HG03095 (cell line): ENCODE data around the gene KRTAP5-3.
"Not testable (repeated sequence)": the region's sequence is repeated elsewhere in the genome, so short reads cannot be mapped to it uniquely, and the experiment has no call there.

Source experiments
- ATAC-seq: cut with Tn5 transposase; IDR thresholded peaks from one replicate; pipeline ENCODE4 v1.9.1; 2021; ENCODE audit warnings: moderate library complexity; ENCODE audit not compliant: unreplicated experiment

The KRTAP5-3 gene

DNA sequence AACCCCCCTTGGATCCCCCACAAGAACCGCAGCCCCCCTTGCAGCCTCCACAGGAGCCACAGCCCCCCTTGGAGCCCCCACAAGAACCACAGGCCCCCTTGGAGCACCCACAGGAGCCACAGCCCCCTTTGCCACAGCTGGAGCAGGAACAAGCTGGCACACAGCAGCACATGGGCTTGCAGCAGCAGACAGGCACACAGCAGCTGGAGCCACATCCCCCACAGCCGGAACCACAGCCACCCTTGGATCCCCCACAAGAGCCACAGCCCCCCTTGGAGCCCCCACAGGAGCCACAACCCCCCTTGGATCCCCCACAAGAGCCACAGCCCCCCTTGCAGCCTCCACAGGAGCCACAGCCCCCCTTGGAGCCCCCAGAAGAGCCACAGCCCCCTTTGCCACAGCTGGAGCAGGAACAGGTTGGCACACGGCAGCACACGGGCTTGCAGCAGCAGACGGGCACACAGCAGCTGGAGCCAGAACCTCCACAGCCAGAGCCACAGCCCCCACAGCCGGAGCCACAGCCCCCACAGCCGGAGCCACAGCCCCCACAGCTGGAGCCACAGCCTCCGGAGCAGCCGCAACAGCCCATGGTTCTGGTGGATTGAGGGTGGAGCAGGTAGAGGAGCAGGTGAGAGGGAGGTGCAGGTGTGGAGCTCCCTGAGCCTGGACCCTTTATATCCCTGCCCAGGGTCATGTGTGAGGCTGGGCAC is 23.4 kb downstream of the KRTAP5-3 start, which contains the start of gene KRTAP5-1:
KRTAP5-1 (minus strand) TSS at position 623 of the 710 bp plus-strand sequence; CDS start at position 589, 34 bp downstream.
- ATAC-seq, result not testable (repeated sequence)

- ATAC-seq, result not testable (repeated sequence)
Measured at GRCh38 chr11:1582909-1583308, 25.4 kb downstream of the KRTAP5-3 start.

GRCh38 chr11:1581976-1582375 is 26.3 kb downstream of the KRTAP5-3 start:
- no peak for ATAC-seq

DNA sequence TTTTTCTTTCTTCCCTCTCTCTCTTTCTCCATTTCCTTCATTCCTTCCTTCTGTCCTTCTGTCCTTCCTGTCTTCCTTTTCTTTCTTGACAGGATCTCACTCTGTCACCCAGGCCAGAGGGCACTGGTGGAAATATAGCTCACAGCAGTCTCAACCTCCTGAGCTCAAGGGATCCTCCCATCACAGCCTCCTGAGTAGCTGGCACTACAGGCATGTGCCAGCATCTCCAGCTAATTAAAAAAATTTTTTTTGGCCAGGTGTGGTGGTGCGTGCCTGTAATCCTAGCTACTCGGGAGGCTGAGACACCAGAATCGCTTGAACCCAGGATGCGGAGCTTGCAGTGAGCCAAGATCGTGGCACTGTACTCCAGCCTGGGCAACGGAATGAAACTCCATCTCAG is 31.4 kb downstream of the KRTAP5-3 start:
- ATAC-seq, result no peak

GRCh38 chr11:1575756-1576155 is 32.5 kb downstream of the KRTAP5-3 start:
- ATAC-seq, result not testable (repeated sequence)

- no peak for ATAC-seq
Measured at GRCh38 chr11:1574933-1575242, 33.4 kb downstream of the KRTAP5-3 start.

DNA sequence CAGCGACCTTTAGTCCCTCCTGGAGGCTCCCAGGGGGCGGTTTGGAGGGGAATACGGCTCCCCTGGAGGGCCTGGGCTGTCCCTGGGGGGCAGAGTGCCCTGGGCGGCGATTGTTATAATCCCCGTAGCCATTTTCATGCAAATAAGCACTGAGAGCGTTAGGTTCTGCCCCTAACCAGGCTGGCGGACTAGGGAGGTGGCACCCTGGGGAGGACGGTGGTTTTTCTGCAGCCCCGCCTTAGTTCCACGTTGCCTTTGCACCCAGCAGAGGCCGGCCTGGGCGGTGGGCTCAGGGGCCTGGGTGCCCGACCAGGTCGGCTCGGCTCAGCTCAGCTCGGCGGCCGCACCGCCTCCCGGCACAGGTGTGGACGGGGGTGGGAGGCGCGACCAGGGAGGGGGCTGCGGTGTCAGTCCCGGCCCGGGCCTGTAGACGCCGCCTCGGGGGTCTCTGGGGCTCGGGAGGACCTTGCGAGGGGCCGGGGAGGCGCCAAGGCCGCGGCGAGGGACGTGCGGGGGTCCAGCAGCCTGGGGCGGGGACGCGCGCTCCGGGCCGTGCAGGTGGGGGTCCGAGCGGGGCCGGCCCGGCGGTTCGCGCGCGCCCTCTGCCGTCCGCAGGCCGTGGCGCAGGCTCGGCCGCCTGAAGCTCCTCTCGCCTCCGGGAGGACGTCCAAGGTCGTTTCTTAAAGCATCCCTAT is 33.9 kb downstream of the KRTAP5-3 start:
- ATAC-seq, result no peak

GRCh38 chr11:1573903-1574237 is 34.4 kb downstream of the KRTAP5-3 start:
- ATAC-seq, result no peak

- ATAC-seq, result no peak
Measured at GRCh38 chr11:1573077-1573902, 35.0 kb downstream of the KRTAP5-3 start.

GRCh38 chr11:1572197-1573076 is 35.8 kb downstream of the KRTAP5-3 start, which contains the start of gene DUSP8:
DUSP8 (minus strand) TSS chr11:1572271; CDS start chr11:1565826, 6,445 bp downstream.
- peak; percentile 45 for ATAC-seq

DNA sequence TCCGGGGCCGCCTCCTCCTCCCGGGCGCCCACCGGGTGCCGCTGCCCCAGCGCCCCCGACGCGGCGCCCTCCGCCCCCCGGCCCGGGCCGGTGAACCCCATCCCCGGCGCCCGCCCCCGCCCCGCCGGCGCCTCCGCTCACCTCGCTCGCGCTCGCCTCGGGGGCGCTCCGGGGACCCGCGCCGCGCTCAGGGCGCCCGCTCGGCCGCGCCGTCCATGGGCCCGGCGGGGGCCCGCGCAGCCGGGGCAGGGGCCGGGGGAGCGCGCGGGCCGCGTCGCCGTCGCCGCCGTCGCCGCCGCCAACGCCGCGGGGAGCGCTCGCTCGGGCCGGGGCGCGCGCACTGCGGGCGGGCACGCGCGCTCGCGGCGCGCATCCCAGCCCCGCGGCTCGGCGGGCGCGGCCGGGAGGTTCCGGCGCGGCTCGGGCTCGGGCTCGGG is 36.5 kb downstream of the KRTAP5-3 start:
- ATAC-seq, result no peak

DNA sequence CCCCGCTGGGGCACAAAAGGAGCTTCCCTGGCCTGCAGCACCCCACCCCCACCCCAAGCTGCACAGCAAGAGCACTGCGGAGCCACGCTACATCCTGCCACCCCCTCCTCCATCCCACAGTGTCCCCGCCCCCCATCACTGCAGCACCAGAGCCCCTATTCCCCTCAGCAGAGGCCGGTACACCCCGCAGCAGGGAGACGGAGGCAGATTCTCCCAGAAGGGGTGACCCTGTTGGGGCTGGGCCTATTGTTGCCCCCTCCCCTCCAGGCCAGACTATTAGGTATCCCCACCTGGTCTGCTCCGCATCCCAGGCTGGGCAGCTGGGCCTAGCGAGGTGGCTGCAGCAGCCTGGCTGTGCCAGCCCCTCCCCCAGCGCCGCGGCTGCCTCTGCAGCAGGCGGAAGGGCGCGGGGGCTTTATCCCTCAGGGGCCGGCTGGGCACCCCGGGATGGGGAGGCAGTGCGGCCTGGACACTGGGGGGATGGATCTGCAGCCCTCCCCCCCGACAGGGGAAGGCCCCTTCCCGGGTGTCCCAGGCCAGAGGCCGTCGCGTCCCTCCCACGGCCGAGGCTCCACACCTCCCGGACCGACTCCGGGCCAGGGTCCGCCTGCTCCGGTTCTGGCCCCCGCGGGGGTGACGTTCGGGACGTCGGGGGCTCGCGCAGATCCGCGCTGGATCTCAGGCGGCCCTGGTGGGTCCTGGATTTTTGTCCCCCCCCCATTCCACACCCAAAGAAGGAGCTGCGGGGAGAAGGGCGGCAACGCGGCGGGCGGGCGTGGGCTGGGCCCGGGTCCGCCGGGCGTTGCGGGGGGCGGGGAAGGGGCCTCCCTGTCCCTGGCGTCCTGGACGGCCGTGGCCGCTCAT is 37.1 kb downstream of the KRTAP5-3 start:
- ATAC-seq, result no peak

DNA sequence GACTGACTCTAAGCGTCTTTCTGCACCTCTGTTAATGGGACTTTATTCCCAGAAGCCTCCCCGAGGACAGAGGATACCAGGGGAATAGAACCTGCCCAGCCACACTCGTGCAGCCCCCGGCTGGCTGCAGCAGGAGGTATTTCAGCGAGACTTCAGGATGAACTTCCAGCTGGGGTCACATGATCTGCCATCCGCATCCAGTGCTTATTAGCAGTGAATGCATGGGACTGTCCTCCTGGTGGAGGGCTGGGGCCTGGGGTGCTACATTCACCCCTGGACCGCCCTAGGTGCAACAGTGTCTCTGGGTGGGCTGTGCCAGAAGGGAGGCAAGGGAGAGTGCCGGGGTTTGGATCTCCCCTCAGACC is 37.8 kb downstream of the KRTAP5-3 start:
- no peak for ATAC-seq

DNA sequence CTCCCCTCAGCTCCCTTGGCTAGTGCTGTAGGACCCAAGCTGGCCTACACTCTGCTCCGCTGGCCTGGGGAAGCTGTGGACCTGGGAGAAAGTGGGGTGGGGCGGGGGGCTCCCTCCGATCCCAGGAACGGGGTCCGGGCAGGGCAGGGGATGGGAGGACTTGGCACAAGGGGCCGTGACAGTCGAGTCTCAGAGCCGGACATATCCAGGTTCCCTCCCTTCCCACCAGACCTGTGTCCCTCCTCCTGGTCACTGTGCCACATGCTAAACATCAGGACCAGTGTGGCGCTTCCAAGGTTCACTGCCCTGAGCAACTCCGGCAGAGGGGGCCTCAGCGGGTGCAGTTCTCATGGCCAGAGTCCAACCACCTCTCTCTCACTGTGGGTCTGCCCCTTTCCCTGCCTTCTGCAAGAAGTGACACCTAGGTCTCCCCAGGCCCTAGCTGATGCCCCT is 38.2 kb downstream of the KRTAP5-3 start:
- no peak for ATAC-seq

DNA sequence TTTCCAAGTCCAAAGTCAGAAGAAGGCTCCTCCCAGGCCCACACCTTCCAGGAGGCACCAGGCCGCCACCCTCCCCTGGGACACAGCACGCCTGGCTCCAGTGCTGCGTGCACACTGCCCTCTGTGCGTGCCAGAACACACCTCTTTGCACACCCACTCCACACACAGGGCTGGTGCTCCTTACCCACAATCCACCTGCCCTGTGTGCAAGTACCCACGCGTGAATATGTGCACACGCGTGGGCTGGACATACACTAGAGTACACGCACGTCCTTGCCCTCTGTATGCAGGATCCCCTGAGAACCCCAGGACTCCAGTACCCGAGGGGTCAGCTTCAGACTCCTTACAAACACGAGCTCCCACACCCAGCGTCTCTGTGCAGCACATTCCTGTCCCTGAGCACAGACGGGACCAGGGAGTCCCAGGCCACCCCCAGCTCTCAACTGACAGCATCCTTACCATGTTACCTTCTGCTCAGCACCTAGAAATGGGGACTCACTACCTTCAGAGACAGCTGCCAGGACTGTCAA is 38.9 kb downstream of the KRTAP5-3 start:
- ATAC-seq, result no peak

DNA sequence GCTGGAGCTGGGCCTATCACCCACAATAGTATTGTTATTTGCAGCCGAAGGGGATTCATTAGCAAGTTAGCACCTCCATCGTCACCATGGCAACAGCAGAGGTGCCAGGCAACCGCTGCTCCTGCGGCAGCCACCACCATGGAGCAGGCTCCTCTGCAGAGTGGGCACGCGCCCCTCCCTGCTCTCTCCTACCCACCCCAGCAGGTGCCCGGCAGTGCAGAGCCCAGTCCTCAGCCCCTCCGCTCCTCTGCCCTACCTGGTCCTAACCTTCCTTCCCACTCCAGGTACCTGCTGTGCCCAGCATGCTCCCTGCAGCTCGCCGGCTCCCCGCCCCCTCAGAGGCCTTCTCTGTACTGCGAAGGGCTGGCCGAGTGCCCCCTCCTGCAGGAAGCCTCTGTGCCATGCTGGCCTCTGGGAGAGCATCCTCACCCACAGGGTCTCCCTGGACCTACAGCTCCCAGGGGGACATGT is 39.8 kb downstream of the KRTAP5-3 start:
- ATAC-seq, result no peak

GRCh38 chr11:1567721-1568100 is 40.6 kb downstream of the KRTAP5-3 start:
- ATAC-seq, result no peak

DNA sequence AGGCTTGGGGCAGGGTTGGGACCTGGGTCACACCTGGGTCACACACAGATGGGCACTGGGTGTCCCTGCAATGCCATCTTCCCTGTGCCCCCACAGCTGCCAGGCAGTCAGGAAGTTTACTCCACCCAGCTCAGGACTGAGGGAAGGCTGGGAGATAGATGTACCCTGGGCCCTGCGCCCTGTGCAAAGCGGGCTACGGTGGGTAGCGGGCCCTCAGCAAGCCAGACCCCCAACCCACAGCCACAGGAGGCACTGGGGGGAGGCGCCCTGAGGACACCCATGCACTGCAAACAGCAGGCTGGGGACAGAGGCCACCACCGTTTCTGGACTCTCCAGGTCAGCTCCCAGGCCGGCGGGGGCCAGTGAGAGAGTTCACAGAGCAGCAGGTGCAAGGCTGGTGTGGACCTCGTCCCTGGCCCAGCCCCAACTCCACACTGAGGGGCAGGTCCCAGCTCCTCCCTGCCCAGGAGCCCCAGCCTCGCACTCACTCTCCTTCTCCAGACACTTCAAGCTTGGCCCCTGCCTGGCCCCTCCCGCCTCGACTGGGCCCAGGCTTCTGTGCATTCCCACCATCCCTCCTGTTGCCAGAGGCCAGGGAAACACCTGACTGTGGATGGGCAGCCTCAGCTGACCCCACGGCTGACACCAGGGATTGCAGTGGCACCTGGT is 41.1 kb downstream of the KRTAP5-3 start:
- ATAC-seq, result no peak
